Vagina (tissue), 2 donors: ENCODE data around the gene APOBEC3F. TPM values are rescaled to one million over a fixed set of nuclear protein-coding genes. Genes with fewer than 3 reads are reported as not detected.

Source experiments
- DNase-seq, 2 donors: peaks; one replicate each; pipeline ENCODE4 v3.0.0-alpha.2; 2017; ENCODE audit errors: extremely low spot score in 2 of 2
- H3K27ac ChIP-seq: fragments of 200-600 bp; sonication (generic); one replicate; pipeline ENCODE4 v1.5.1; 2019
- H3K27me3 ChIP-seq: fragments of 200-600 bp; sonication (generic); one replicate; pipeline ENCODE4 v1.5.1; 2019
- H3K36me3 ChIP-seq, 2 donors: fragments of 200-600 bp; sonication (generic); one replicate each; pipeline ENCODE4 v1.5.1; 2017 to 2019
- H3K4me1 ChIP-seq: fragments of 200-600 bp; sonication (generic); one replicate; pipeline ENCODE4 v1.5.1; 2019
- H3K4me3 ChIP-seq, 2 donors: fragments of 200-600 bp; sonication (generic); 1 replicate in 1 of 2; 2 replicates in 1 of 2; pipeline ENCODE4 v1.5.1; 2016 to 2019
- H3K9me3 ChIP-seq: fragments of 200-600 bp; sonication (generic); one replicate; pipeline ENCODE4 v1.5.1; 2019
- CTCF ChIP-seq, 3 experiments: fragments of 450-650 bp in 2 of 3; fragments of 200-600 bp in 1 of 3; sonication (generic) in 1 of 3; IDR thresholded peaks; one replicate each; pipeline ENCODE4 v1.5.1; 2017 to 2019; ENCODE audit warnings: antibody characterized with exemption in 3 of 3, mild to moderate bottlenecking in 2 of 3, moderate library complexity in 2 of 3
- POLR2A ChIP-seq, 2 donors: fragments of 450-650 bp; IDR thresholded peaks; one replicate each; pipeline ENCODE4 v1.6.1; 2017; ENCODE audit warnings: antibody characterized with exemption in 2 of 2, mild to moderate bottlenecking in 2 of 2, moderate library complexity in 2 of 2
- POLR2AphosphoS5 ChIP-seq, 2 donors: sonication (generic); formaldehyde crosslinking; IDR thresholded peaks; one replicate each; pipeline ENCODE4 v1.9.0; 2017; ENCODE audit warnings: antibody characterized with exemption in 2 of 2, mild to moderate bottlenecking in 2 of 2, low read depth in 1 of 2; ENCODE audit not compliant: insufficient read depth in 1 of 2
- intact Hi-C: fragments of 100-400 bp; cut with DNase I; formaldehyde crosslinking; loops from one replicate; pipeline ENCODE4 v1.15.1; 2023
- total RNA-seq: library from RNA; depleted of rRNA; stranded (reverse); fragments of >200 nt; gene quantifications from one replicate; pipeline ENCODE4 v1.2.3, GENCODE V29; 2016

Gene APOBEC3F
- total RNA-seq, 1 donor from 2014 or later: 2.7 TPM

DNA sequence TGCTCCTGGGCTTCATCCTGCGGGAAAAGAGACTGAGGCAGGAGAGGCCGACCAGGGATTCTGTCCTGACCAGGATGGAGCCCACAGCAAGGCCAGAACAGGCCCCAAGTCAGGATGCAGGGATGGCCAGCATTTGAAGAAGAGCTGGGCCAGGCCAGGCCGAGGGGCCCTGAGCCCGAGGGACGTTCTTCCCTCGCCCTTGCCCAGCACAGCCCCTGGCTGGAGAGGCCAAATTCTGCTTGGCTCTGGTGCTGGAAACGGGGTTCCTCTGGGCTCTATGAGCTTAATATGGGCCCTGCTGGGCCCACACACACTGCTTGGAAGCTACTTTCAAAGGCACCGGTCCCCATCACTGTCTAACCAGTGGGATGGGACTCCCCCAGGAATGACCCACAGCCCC, 44.0 kb downstream of the APOBEC3F start:
- no peak for DNase-seq
- H3K4me3 ChIP-seq: no peak overlapping the region
- intact Hi-C loops: no loop called here
- no peaks in the 10 kb centered on the region for H3K27me3 ChIP-seq
- H3K27ac ChIP-seq: no peak overlapping the region
- H3K9me3 ChIP-seq: no peaks in the 10 kb centered on the region
- no peaks in the 10 kb centered on the region for H3K4me1 ChIP-seq
- peaks cover 0 to 8% of the 10 kb centered on the region in 2 donors for H3K36me3 ChIP-seq
- no peak for TF ChIP-seq POLR2AphosphoS5 (IDR thresholded peaks at IDR 0.05; ENCODE audit: insufficient read depth in 1 of 2, low read depth in 1 of 2)
- TF ChIP-seq CTCF (IDR thresholded peaks at IDR 0.05): no peak
- TF ChIP-seq POLR2A (IDR thresholded peaks at IDR 0.05): no peak

DNA sequence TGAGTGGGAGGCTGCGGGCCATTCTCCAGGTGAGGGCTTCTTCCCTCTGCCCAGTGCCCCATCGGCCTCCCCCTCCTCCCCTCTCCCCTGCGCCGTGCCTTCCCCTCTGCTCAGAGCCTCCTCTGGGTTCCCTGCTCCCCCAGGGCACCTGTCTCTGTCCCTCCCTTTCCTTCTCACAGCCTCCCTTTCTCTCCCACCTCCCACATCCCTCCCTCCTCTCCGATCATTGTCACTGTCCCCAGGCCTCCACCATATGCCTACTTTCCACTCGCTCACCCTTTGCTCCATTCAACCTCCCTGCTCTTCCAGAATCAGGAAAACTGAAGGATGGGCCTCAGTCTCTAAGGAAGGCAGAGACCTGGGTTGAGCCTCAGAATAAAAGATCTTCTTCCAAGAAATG, 46.4 kb downstream of the APOBEC3F start:
- no peak overlapping the region for H3K27ac ChIP-seq

GRCh38 chr22:39087881-39088684, 47.4 kb downstream of the APOBEC3F start:
- intact Hi-C loops: no loop called here
- DNase-seq: no peak
- no peak overlapping the region for H3K27ac ChIP-seq

More for the DNA sequence above, 46.4 kb downstream of the APOBEC3F start:
- H3K36me3 ChIP-seq: no peaks in the 10 kb centered on the region
- DNase-seq: no peak
- H3K4me1 ChIP-seq: no peaks in the 10 kb centered on the region
- no peaks in the 10 kb centered on the region for H3K27me3 ChIP-seq
- no peak overlapping the region for H3K4me3 ChIP-seq
- H3K9me3 ChIP-seq: no peaks in the 10 kb centered on the region
- intact Hi-C loops: no loop called here
- TF ChIP-seq CTCF (IDR thresholded peaks at IDR 0.05) (no peak), POLR2A (IDR thresholded peaks at IDR 0.05) (no peak), POLR2AphosphoS5 (IDR thresholded peaks at IDR 0.05; ENCODE audit: insufficient read depth in 1 of 2, low read depth in 1 of 2) (no peak)

GRCh38 chr22:39088685-39089032, 48.0 kb downstream of the APOBEC3F start:
- no peaks in the 10 kb centered on the region for H3K9me3 ChIP-seq
- intact Hi-C loops: no loop called here

More at GRCh38 chr22:39087881-39088684, 47.4 kb downstream of the APOBEC3F start:
- H3K27me3 ChIP-seq: no peaks in the 10 kb centered on the region
- no peaks in the 10 kb centered on the region for H3K9me3 ChIP-seq
- no peak overlapping the region for H3K4me3 ChIP-seq
- no peaks in the 10 kb centered on the region for H3K36me3 ChIP-seq
- H3K4me1 ChIP-seq: no peaks in the 10 kb centered on the region
- TF ChIP-seq CTCF (IDR thresholded peaks at IDR 0.05) (no peak), POLR2A (IDR thresholded peaks at IDR 0.05) (no peak), POLR2AphosphoS5 (IDR thresholded peaks at IDR 0.05; ENCODE audit: insufficient read depth in 1 of 2, low read depth in 1 of 2) (no peak)

More at GRCh38 chr22:39088685-39089032, 48.0 kb downstream of the APOBEC3F start:
- Histone ChIP-seq H3K36me3 (no peaks in the 10 kb centered on the region), H3K27ac (no peak overlapping the region), H3K27me3 (no peaks in the 10 kb centered on the region), H3K4me3 (no peak overlapping the region), H3K4me1 (no peaks in the 10 kb centered on the region)
- TF ChIP-seq CTCF (IDR thresholded peaks at IDR 0.05) (no peak), POLR2AphosphoS5 (IDR thresholded peaks at IDR 0.05; ENCODE audit: insufficient read depth in 1 of 2, low read depth in 1 of 2) (no peak), POLR2A (IDR thresholded peaks at IDR 0.05) (no peak)
- DNase-seq: no peak
